NCI-H748 (cell line): ENCODE results near the gene RS1.

ENCODE experiments used
- DNase-seq: peaks from one replicate; lab custom pipeline; 2025; ENCODE audit not compliant: unreplicated experiment; lab: John Stamatoyannopoulos, UW

The RS1 gene

GRCh38 chrX:18672008-18672407, at the start of gene RS1:
RS1 (minus strand) TSS chrX:18672108; CDS start chrX:18672068, 40 bp downstream.
- no peak for DNase-seq

GRCh38 chrX:18719852-18720251, 47.9 kb upstream of the RS1 start:
- no peak for DNase-seq

- no peak for DNase-seq
These were observed 43.0 kb upstream of the RS1 start for GRCh38 chrX:18714910-18715309.

- DNase-seq: no peak
These were observed 37.9 kb upstream of the RS1 start for GRCh38 chrX:18709833-18710232.

- peak; percentile 48 for DNase-seq
These were observed 35.6 kb upstream of the RS1 start, which contains the start of gene PPEF1 for GRCh38 chrX:18707426-18708049. PPEF1 (plus strand) TSS chrX:18707645; CDS start chrX:18707781, 136 bp downstream.

GRCh38 chrX:18702362-18703195, 30.7 kb upstream of the RS1 start:
- peak; percentile 8 for DNase-seq

GRCh38 chrX:18701621-18702361, 29.9 kb upstream of the RS1 start:
- peak; percentile 6 for DNase-seq

GRCh38 chrX:18698737-18699650, 27.1 kb upstream of the RS1 start:
- peak; percentile 69 for DNase-seq

GRCh38 chrX:18696653-18697052, 24.7 kb upstream of the RS1 start:
- DNase-seq: no peak

GRCh38 chrX:18692541-18692940, 20.6 kb upstream of the RS1 start:
- DNase-seq: no peak

GRCh38 chrX:18691431-18691830, 19.5 kb upstream of the RS1 start:
- DNase-seq: no peak

GRCh38 chrX:18687856-18688495, 16.1 kb upstream of the RS1 start:
- DNase-seq: no peak

GRCh38 chrX:18682979-18683387, 11.1 kb upstream of the RS1 start:
- DNase-seq: no peak

GRCh38 chrX:18681996-18682395, 10.1 kb upstream of the RS1 start:
- no peak for DNase-seq

GRCh38 chrX:18677161-18677869, 5.4 kb upstream of the RS1 start:
- no peak for DNase-seq

GRCh38 chrX:18676470-18676869, 4.6 kb upstream of the RS1 start:
- peak; percentile 75 for DNase-seq

GRCh38 chrX:18676050-18676449, 4.1 kb upstream of the RS1 start:
- no peak for DNase-seq

- peak; percentile 75 for DNase-seq
These were observed 3.2 kb upstream of the RS1 start for GRCh38 chrX:18674788-18675735.
